Retinal pigment epithelial cell (primary cell): Measurements from ENCODE around the gene L3MBTL4.

Experiments
- DNase-seq: peaks from one replicate; pipeline ENCODE4 v3.0.0-alpha.2; 2010; ENCODE audit warnings: low read depth
- H3K4me3 ChIP-seq: 2 replicates; pipeline ENCODE4 v1.5.1; 2011; ENCODE audit warnings: mild to moderate bottlenecking, low read length, control low read depth, moderate library complexity
- TF ChIP-seq, protein P1 (sequence below): conservative IDR thresholded peaks from 2 replicates; pipeline ENCODE4 v1.5.1; 2011; ENCODE audit warnings: low read depth, low read length, control low read depth, inconsistent platforms

The L3MBTL4 gene

DNA sequence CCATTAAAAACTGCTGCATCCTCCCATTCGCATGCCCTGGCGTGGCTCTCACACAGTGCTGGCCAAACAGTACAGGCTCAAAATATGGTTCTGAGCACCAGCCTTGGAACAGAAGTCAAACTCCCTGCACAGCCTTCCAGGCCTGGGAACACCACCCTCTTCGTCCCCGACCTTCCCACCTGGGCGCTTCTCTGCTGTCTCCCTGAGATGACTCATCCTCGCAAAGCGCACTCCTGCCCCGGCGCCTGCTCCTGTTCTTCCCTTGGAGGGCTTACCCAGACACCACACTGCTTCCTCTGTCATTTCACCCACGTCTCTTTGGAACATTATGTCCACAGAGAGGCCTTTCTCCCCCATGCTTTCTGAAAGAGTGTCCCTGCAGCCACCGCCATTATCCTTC, 172.7 kb downstream of the L3MBTL4 start:
- no peak for DNase-seq
- no peak overlapping the region for H3K4me3 ChIP-seq
- TF ChIP-seq, protein P1, sequence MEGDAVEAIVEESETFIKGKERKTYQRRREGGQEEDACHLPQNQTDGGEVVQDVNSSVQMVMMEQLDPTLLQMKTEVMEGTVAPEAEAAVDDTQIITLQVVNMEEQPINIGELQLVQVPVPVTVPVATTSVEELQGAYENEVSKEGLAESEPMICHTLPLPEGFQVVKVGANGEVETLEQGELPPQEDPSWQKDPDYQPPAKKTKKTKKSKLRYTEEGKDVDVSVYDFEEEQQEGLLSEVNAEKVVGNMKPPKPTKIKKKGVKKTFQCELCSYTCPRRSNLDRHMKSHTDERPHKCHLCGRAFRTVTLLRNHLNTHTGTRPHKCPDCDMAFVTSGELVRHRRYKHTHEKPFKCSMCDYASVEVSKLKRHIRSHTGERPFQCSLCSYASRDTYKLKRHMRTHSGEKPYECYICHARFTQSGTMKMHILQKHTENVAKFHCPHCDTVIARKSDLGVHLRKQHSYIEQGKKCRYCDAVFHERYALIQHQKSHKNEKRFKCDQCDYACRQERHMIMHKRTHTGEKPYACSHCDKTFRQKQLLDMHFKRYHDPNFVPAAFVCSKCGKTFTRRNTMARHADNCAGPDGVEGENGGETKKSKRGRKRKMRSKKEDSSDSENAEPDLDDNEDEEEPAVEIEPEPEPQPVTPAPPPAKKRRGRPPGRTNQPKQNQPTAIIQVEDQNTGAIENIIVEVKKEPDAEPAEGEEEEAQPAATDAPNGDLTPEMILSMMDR, result no peak

DNA sequence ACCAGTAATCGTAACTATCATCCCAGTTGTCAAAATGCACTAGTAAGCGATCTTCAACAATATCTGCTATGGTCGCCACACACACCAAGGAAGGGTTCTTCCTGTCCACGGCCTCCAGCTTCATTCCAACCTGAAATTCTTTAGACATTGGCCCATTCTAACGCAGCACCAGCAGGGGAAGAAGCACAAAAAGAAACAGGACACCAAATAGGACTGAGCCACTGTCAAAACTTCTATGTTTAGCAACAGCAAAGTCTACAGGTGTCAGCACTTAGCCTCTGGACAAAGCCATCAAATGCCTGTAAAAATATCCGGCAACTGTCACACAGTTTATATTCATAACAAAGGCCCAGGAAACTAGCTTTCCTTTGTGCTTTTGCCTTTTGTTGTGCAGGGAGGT, 175.0 kb downstream of the L3MBTL4 start:
- DNase-seq, result no peak
- no peak overlapping the region for H3K4me3 ChIP-seq
- TF ChIP-seq, protein P1, result no peak

GRCh38 chr18:6236258-6236657, 178.5 kb downstream of the L3MBTL4 start:
- DNase-seq, result no peak
- no peak overlapping the region for H3K4me3 ChIP-seq
- TF ChIP-seq, protein P1, result no peak

- TF ChIP-seq, protein P1, result no peak
- DNase-seq, result no peak
- H3K4me3 ChIP-seq, result no peak overlapping the region
Measured at GRCh38 chr18:6222271-6222670, 192.4 kb downstream of the L3MBTL4 start.

GRCh38 chr18:6221602-6222014, 193.1 kb downstream of the L3MBTL4 start:
- DNase-seq, result no peak
- H3K4me3 ChIP-seq, result no peak overlapping the region
- TF ChIP-seq, protein P1, result no peak

- no peak for DNase-seq
- TF ChIP-seq, protein P1, result no peak
- no peak overlapping the region for H3K4me3 ChIP-seq
Measured at GRCh38 chr18:6220129-6220528, 194.6 kb downstream of the L3MBTL4 start.

GRCh38 chr18:6219116-6219717, 195.5 kb downstream of the L3MBTL4 start:
- no peak overlapping the region for H3K4me3 ChIP-seq
- no peak for DNase-seq
- TF ChIP-seq, protein P1, result peak; percentile 96
